NB4 (cell line): ENCODE results near the gene FARP1.

Experiments
- DNase-seq: peaks from one replicate; pipeline ENCODE4 v3.0.0; 2010; ENCODE audit warnings: low read depth
- H3K4me3 ChIP-seq: one replicate; pipeline ENCODE4 v1.5.1; 2011; ENCODE audit warnings: mild to moderate bottlenecking, low read depth, low read length, moderate library complexity
- MYC ChIP-seq: IDR thresholded peaks from 2 replicates; pipeline ENCODE4 v1.6.1; 2011; ENCODE audit warnings: low read depth, low read length
- POLR2A ChIP-seq: IDR thresholded peaks from 2 replicates; pipeline ENCODE4 v1.6.1; 2011; ENCODE audit warnings: mild to moderate bottlenecking; ENCODE audit not compliant: insufficient read length; ENCODE audit errors: extremely low read depth
- TF ChIP-seq, protein P1 (sequence below): IDR thresholded peaks from 2 replicates; pipeline ENCODE4 v1.6.1; 2011; ENCODE audit warnings: low read depth, low read length
- TF ChIP-seq, protein P2 (sequence below): IDR thresholded peaks from one replicate; pipeline ENCODE4 v1.5.1; 2012; ENCODE audit warnings: low read depth, low read length

FARP1 gene

DNA sequence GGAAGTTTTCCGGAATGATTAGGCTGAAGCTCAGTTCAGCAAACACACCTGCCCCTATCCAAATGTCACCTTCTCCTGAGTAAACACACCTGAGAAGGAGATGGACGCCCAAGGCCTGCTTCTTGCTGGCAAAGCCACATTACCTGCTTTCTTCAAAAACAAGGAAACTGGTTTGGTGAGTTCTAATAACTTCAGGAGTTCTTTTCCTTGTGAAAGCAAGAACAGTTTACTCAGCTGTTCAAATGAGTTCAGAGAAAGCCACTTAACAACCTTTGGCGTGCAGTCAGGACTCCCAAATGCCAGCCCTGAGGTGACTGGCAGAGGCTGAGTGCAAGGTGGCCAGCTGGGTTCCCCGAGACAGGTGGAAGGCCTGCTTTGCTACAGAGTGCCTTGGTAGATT, 273.5 kb downstream of the FARP1 start:
- no peak overlapping the region for H3K4me3 ChIP-seq
- TF ChIP-seq POLR2A = no peak
- TF ChIP-seq, protein P1, sequence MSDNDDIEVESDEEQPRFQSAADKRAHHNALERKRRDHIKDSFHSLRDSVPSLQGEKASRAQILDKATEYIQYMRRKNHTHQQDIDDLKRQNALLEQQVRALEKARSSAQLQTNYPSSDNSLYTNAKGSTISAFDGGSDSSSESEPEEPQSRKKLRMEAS = no peak
- TF ChIP-seq, protein P2, sequence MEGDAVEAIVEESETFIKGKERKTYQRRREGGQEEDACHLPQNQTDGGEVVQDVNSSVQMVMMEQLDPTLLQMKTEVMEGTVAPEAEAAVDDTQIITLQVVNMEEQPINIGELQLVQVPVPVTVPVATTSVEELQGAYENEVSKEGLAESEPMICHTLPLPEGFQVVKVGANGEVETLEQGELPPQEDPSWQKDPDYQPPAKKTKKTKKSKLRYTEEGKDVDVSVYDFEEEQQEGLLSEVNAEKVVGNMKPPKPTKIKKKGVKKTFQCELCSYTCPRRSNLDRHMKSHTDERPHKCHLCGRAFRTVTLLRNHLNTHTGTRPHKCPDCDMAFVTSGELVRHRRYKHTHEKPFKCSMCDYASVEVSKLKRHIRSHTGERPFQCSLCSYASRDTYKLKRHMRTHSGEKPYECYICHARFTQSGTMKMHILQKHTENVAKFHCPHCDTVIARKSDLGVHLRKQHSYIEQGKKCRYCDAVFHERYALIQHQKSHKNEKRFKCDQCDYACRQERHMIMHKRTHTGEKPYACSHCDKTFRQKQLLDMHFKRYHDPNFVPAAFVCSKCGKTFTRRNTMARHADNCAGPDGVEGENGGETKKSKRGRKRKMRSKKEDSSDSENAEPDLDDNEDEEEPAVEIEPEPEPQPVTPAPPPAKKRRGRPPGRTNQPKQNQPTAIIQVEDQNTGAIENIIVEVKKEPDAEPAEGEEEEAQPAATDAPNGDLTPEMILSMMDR = no peak
- TF ChIP-seq MYC = no peak
- DNase-seq = no peak

DNA sequence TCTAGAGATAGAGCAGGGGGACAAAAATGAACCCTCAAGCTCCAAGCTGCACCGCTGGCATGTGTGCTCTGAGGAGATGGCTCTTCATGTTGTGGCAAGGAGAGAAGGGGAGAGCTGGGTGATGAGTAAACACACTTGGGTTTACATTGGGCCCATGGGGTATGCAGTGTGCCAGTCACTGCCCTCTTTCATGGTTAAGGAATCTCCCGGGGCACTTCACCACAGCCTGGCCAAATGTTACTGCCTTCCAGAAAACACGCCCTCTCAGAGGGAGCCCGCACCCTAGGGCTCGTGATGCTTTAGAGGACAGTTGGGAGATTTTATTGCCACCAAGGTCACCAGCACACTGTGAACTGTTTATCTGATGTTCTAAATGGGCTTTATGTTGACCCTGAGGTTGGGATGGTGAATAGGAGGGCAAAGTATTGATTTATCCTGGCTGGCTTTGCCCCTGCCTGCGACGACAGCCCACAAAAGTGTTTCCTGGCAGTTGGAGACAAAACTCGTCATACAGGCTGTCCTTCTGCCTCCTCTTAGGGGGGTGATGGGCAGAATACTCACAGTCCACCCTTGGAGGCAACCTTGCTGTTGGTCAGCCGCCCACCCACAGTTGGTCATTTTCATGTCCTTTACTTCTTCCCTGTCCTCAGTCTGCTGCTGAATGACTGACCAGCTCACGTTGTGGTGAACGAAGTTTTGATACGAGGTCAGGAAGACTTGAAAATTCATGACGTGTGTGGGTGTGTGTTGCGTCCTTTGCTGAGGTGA, 277.1 kb downstream of the FARP1 start:
- TF ChIP-seq, protein P1 = no peak
- TF ChIP-seq POLR2A = no peak
- TF ChIP-seq, protein P2 = no peak
- no peak for TF ChIP-seq MYC
- no peak overlapping the region for H3K4me3 ChIP-seq
- no peak for DNase-seq

DNA sequence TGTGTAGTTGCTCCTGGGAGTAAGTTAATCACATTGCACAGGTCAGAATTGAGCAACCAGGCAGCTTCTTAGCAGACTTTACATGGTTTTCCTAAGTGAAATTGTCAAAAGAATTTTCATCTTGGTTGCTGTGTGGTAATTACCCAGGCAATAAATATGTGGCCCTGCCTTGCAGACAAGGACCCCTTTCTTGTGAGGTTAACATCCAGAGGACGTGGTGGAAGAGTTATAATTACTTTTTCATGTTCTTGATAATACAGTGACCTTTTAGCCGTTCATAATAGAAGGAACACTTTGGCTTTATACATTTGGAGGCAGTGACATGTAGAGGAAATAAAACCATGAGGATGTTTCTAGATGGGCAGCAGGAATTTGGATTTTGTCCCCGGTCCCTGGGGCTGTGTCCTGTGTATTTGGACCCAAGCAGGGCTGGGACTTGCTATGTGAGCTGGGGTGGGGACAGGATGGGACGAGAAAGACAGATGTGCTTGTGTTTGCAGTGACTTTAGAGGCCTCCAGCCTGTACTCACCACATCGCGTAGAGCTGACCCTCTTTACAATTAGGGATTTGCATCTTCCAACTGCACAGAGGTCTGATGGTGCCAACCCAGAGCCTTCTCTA, 277.8 kb downstream of the FARP1 start:
- no peak overlapping the region for H3K4me3 ChIP-seq
- DNase-seq = no peak
- no peak for TF ChIP-seq MYC
- TF ChIP-seq, protein P1 = no peak
- TF ChIP-seq, protein P2 = no peak
- TF ChIP-seq POLR2A = no peak

DNA sequence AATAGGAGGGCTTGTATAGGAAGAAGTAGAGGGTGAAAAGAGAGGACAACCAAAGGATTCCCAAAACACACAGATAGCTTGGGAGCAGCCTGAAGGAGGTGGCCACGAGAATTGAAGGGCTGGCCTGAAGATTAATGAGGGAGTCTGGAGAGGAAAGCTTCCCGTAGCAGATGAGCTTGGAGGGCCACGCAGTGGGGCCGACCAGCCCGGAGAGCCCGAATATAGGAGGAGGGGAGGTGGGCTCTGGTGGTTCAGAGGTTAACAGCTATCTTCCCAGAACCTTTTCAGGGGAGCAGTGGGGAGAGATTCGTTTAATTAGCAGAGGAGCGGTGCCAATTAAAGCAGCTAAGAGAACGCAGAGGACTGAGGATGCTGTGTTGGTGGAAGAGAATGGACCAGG, 279.2 kb downstream of the FARP1 start:
- no peak overlapping the region for H3K4me3 ChIP-seq
- TF ChIP-seq POLR2A (no peak), MYC (no peak)
- DNase-seq = no peak

DNA sequence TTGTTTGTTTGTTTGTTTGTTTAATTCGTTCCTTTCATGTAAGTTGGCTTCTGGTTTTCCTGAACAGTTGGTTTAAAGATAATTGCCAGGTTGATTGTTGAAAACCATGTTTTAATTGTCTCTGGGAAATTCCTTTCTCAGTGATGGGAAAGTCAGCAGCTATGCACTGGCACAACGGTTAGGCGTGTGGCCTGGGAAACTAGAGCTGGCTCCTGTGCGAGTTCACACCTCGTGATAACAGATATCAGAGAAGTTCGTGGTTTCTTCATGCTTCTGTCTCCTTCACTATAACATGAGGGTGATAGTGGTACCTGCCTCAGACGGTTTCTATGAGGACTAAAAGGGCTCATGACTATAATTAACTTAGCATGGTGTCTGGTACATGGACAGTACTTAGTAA, 280.5 kb downstream of the FARP1 start:
- no peak overlapping the region for H3K4me3 ChIP-seq
- TF ChIP-seq POLR2A = no peak
- TF ChIP-seq, protein P2 = no peak
- TF ChIP-seq MYC = no peak
- TF ChIP-seq, protein P1 = no peak
- no peak for DNase-seq

DNA sequence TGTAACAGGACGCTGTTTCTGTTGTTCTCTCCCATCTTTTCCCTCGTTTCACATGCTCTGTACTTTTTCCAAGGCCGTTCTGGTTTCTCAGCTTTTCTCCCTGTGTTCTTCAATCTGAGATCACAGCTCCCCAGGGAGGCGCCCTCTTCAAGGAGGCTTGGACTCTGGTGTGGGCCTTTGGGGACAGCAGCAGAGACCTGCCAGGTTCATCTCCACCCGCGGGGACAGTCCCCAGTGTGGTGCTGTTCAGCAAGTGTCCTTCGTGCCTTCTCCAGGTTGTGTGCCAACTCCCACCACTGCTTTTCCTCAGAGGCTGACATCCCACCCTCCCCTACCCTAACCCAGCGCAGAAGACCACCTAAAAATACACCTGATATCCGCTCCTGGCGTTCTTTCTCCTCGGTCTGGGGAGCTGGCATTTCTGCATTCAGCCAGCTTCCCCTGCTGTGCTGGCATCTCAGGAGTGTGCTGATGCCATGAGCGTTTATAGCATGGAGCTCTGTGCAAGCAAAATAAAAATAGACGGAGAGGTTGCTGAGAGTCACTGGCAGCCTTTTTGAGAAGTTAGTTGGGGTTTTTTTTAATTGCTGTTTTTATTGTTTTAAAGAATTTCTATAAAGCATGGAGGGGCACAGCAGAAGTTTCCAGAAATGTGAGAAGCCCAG, 284.6 kb downstream of the FARP1 start:
- H3K4me3 ChIP-seq = no peak overlapping the region
- DNase-seq = no peak
- TF ChIP-seq POLR2A (no peak), MYC (no peak)
- TF ChIP-seq, protein P2 = no peak
- TF ChIP-seq, protein P1 = no peak
